Activated CD4-positive, CD25-positive, alpha-beta regulatory T cell treated with anti-CD3 and anti-CD28 coated beads, Interleukin-2, amount 50 U/mL, for 72 hours (primary cell): ENCODE data around the gene CEP83.

Experiments
- DNase-seq: peaks from one replicate; pipeline ENCODE4 v3.0.0; 2021

Gene CEP83

DNA sequence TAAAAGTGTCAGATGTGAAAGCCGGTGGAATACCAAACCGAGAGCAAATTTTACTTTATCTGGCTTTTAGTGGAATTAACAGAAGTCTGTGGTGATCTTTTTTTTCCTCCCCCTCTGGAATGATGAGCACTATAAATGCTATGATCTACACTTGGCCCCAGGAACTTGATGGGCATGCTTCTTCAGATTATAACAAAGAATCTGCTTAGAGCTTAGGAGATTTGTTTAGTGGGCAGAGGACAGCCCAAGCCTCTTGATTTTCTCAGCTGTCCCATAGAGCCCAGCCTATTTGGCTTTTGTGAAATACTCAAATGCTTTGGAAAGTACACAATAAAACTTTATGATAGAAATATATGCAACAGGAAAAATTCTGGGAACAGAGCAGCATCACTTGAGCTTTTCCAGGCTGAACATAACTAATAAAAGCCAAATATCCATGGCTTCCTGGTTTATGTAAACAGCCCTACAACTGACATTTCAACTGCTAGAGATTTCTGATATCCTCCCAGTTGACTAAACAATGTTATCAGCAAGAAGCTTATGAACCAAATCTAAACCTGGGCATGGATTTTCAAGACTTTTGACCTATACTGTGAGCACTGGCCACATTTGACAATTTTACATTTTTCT, 161.7 kb downstream of the CEP83 start:
- DNase-seq: no peak

DNA sequence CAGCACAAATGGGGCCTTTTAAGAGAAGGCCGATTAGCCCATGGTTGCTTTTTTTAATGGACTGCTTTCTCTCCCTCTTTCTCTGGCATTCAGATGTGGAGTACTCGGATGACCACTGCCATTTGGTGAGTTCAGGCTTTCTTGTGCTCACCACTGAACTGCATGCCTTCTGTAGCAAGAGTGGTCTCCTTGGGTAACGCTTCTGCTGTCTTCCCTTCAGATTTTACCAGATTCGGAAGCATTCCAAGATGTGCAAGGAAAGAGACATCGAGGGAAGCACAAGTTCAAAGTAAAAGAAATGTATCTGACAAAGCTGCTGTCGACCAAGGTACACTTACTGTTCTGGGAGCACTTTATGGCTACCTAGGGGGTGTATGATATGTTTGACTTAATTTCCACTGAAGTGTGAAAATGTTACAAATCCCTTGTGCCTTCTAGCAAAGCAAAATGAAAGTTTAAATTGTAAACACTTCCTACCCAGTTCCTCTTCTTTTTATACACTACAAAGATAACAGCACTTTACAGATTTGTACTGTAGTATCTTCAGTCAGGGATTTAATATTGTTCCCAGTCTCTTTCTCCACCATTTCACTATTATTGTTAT, 162.5 kb downstream of the CEP83 start:
- DNase-seq: no peak

DNA sequence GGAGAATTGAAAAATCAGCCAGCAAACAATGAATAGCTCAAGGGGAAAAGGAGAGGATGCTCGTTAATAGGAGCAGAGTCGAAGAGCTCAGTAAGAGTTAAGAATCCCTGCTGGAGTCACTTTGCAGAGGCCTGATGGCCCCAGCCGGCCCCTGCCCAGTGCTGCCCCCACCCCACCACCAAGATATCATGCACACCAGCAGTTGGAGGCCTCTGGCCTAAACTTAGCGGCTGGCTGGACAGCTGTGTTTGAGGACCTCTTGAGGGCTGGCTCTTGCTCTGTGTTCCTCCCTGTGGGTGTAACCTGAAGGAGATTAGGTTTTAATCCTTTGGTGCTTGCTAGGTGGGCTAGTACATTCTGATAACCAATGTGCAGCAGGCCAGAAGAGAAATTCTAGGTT, 169.3 kb downstream of the CEP83 start:
- DNase-seq: no peak

DNA sequence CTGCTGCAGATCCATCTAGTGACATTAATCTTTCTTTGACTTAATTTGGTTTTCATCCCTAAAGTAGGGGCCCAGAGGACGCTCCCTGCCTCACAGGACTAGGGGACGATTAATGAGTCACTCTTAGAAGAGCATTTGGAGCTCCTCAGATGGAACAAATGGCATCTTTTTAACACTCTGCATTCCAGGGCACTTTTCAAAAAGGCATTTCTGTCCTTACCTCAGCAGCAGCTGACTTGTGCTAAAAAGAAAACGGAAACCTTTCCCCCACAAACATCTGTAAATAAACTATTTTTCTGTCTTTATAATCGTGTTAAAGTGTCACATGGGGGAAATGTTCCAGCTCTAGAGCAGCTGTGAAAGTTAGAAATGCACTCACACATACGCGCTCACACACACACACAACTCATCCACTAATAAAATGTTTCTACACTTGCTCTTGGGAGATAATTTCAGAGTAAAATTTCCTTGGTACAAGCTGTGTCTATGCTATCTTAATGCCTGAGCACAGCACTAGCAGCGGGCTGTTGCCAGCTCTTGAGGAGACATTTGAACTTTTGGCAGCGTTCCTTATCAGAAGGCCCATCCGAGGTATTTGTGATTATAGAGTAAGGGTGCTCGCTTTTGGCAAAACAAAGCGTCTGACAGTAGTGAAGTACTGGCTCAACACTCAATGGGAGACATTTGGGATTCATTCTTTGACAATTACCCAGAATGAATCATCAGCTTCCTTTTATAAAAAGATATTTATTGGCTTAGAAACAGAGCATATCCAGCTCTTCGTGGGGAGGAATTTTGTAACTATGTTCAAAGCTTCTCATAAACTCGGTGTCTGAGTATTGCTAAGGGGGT, 170.0 kb downstream of the CEP83 start:
- DNase-seq: no peak

DNA sequence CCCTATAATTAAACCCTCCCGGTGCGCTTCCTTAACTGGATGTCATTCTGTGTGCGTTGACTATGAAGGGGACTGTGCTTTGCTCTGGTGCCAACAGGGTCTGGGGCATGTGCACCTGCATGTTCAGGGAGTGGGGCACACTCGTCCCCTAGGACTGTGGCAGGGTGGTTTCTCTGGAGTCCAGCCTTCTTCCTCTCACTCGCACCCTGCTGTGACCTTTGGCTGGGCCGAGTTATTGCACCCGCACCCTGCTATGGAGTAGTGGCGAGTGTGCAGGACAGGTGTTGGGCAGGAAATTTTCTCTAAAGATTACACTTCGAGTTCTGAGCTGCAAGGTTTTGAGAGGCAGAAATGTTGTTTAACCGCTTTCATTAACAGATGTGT, 172.4 kb downstream of the CEP83 start:
- DNase-seq: no peak

DNA sequence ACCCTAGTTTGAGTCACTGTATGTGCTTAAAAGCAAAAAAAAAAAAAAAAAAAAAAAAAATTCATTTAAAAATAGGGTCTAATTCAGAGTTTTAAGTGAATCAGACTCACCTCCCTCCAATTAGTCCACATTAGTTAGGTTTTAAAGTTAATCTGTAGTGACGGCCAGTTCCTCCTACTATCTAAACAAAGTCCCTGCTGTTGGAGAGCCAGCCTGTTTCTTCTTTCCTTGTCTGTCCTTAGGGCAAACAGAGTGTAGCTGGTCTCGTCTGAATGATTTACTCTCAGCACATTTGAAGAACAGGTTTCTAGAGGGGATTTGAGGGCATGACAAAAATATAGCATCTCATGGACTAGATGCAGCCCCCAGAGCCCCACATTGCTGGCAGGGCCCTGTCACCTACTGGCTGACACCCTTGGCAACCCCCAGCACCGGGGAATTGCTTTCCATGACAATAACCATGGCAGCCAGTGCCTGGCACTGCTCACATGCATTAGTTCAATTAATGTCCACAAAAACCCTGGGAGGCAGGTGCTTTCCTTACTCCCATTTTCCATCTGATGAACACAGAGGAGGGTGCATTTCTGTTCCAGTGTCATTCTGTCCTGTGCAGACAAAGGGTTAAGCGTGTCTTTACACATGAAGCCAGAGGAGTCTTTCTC, 173.0 kb downstream of the CEP83 start:
- DNase-seq: no peak

DNA sequence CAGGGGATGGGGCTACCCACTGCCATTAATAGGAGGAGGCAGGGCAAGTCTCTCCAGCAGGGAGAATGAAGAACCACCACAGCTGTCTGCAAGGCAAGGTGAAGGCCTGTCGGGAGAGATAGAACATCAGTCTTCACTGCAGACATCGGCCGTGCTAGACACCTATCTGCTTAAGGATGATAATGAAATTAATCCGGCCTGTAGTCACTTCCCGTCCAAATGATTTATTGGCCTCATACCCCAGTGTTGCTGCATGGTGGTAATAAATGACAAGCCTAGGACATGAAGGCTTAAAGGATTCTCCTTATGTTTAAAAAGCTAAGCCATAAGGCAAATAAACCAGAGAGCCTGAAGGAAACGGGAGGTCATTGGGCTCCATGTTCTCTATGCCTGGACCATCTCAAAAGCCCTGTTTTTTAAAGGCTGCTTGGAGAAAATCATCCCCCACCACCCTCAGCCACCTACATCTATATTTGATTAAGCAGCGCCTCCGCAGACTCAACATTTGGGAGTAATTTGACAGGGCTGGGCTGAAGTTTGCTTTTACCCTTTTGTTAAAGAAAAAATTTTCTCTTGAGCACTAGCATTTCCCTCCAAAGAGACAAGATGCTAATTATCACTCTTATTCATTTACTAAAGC, 173.6 kb downstream of the CEP83 start:
- no peak for DNase-seq

DNA sequence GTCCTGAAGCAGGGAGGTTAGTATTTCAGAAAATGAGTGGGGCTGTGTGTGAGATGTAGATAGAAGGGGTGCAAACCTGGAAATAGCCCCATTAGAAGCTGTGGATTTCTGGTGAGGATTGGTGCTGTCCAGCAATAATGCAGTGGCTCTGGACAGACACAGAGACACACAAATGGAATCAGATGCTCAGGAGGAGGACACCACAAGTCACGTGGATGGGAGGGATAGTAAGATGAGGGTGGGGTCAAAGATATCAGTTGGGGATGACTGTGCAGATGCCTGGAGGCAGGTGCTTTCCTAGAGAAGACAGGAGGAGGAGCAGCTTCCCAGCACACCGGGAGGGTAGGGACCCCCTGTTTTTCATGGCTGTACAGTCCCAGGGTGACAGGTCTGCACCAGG, 174.8 kb downstream of the CEP83 start:
- no peak for DNase-seq

DNA sequence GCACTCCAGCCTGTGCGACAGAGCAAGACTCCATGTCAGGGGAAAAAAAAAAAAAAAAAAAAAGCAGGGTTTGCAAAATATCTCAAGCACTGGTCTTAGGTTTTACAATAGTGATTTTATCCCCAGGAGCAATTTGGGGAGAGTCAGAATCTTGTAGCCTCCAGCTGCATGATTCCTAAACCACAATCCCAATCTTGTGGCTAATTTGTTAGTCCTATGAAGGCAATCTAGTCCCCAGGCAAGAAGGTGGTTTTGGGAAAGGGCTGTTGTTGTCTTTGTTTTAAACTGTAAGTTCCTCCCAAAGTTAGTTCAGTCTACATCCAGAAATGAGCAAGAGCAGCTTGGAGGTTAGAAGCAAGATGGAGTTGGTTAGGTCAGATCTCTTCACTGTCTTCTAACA, 175.6 kb downstream of the CEP83 start:
- no peak for DNase-seq

DNA sequence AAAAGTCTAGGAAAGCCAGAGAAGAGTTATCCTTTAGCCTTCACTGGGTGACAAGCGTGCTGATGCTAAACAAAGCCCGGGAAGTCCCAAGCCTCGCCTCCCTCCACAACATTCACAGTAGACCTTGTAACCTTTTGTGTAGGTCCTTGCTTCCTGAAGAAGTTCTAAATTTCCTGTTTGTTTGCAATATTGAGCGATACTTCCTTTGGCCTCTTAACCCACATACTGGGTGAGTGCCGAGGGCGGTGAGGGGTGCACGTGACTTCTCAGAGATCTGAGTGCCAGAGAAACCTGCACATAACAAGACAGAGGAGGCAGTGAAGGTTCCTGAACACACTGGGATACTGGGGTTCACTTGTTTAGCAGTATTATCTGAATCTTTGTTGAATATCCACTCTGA, 177.0 kb downstream of the CEP83 start:
- DNase-seq: no peak

DNA sequence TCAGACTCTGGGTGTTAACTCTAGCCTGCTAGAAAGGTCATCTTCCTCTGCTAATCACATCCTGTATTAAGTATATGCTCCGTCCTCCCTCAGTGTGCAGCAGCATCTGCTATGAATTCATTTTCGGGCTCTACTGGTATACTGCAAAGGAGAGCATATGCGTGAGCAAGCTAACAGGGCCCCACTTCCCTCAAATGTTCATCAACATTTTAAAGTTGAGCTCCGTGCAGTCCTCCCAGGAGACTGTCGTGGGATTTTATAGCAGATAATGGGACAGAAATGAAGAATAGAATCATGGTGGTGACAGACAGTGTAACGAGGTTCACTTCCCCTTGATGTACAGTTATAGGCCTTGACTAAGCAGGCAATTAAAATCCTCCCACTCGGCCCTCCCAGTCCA, 179.6 kb downstream of the CEP83 start:
- DNase-seq: no peak

DNA sequence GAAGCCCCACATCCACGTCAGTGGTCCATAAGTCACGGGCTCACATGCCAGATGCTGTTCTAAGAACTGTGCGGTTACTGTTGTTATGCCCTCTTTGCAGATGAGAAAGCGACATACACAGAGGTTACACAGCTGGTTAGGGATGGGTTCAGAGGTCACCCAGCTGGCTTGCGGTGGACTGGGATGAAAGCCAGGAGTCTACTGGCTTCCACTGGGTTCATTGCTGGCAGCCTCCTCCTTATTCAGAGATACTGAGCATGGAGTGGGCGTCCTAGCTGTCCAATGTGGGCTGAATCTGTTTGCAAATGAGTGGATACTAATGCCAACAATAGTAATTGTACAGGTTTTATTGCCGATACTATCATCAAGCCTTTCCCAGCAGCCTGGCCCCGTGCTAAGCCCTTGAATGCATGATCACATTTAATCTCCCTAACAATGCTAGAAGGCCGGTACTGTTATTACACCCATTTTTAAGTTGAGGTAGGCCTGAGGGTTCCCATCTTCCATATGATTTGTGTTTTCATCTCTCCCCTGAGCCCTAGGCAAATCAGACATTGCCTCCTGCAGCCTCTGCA, 182.2 kb downstream of the CEP83 start:
- no peak for DNase-seq

DNA sequence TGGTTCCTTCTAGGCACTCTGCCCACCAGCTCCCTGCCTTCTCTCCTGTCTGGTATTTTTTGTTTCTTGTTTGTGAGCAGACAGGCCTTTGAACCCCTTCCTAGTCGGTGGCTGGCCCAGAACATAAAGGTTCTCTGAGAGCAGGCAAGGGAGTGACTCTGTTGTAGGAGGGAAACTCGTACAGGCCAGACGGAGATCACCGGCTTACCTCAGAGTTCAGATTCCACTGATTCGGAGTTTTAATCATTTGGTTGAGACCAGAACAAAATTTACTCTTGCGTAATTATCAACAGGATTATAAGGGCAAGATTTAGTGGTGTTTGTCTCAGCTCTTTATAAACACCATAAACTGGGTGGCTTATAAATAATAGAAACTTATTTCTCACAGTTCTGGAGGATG, 182.9 kb downstream of the CEP83 start:
- DNase-seq: no peak

DNA sequence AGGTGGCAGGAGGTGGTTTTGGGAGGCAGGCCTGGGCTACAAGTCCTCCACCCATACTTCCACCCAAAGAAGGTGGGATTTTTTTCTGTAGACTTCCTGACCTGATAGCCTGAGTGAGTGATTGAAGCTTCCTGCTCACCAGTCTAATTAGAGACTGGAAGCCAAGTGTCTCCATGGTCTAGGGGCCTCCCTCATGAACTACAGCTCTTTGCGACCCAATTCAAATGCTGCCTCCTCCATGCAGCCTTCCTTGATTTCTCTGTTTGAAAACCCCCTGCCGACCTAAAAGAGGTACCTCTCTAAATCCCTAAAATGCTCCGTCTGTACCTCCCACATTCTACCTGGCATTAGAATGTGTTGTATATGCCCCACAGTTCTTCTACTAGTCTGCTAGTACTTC, 186.4 kb downstream of the CEP83 start:
- DNase-seq: no peak

DNA sequence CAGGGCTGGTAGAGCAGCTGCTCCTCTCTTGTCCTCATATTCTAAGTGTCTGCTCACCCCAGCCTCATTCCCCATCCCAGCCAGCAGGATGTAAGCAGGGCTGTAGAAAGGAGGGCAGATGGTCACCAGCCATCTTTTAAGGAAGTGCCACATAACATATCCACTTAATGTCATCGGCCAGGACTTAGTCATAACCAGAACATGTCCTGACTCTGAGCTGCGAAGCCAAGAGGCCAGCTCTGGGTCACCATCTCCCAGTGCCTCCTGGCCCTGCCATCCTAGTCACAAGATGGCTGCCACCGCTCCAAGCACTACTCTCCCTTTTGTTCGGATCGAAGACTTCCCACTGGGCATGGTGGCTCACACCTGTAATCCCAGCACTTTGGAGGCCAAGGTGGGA, 187.4 kb downstream of the CEP83 start:
- no peak for DNase-seq

DNA sequence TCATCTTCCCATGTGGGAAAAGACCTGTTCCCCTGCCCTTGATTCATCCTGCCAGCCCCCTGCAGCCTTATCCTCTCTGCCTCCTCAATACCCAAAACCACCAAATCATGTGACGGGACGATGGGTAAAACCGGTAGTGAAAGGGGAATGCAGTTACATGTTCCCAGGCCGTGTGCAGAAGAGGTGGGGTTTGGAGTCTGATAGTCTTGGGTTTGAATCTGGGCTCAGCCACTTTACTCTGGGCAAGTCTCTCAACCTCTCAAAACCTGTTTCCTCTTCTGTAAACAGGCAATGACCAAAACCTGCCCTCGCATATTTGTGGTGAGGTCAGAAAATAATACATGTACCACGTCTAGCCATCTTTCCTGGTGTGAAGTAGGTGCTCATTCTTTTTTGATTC, 188.3 kb downstream of the CEP83 start:
- DNase-seq: no peak

DNA sequence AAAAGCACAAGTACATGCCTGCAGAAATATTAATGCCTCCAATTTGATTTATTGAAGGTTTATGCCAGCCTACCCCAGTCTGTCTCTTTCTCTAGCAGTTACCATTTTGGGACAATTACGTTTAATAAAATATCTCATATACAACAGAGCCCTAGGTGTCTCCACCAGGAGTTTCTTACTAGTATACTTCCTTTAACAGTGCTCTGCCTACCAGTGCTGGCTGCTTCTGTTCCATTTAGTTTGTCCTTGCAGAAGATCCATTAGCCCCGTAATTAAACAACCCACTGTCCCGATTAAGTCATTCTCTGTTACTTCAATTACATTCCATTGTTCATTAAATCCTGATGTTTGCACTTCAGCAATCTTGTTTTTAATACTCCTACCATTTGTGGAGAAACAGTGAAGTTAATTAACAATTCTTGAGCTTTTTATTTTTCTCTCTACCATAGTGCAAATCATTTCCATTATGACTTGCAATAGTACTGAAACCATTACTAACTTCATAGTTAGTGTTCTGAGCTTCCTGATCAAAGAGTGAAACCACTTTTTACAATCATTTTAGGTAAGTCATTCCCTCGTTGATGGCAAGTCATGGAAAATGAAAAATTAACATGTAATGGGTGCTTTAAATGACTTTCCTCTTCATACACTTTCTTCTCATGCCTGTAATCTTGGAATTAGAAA, 190.2 kb downstream of the CEP83 start:
- no peak for DNase-seq

DNA sequence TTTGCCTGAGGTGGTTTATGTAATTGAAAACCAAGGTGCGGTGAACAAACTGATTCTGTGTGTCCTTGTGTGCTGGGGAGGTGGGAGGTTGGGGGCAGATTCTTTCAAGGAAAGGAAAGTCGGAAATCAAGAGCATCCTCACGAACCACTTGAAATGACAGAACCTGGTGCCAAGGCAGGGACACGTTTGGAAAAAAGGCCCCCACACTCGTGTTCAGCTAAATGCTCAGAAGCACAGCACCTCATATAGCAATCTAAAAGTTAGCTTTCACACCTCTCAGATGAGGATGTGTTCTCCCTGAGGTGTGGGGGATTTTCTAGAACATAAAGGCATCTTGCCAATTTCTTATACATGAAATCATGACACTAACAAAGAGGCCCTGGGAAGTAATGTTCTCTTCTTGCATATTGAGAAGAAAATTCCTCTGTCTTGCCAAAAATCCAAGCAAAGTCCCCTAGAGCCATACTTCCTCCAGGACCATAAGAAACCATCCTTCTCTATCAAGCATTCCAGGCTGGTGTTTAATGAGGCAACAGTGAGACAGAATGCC, 191.7 kb downstream of the CEP83 start:
- no peak for DNase-seq

DNA sequence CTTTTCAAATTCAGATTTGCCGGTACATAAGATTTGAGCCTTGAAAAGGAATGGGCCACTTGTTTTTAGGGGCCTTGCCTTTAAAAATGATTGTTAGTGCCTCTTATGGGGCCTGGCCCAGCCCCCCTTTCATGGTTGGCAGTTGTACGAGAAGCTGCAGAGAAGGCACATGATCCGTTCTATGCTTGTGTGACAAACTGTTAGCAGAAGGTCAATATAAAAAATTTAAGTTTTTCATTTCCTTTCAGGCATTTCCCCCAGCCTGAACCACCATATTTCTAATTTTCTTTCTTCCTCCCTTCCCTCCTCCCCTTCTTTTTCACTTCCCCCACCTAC, 192.2 kb downstream of the CEP83 start:
- DNase-seq: no peak

DNA sequence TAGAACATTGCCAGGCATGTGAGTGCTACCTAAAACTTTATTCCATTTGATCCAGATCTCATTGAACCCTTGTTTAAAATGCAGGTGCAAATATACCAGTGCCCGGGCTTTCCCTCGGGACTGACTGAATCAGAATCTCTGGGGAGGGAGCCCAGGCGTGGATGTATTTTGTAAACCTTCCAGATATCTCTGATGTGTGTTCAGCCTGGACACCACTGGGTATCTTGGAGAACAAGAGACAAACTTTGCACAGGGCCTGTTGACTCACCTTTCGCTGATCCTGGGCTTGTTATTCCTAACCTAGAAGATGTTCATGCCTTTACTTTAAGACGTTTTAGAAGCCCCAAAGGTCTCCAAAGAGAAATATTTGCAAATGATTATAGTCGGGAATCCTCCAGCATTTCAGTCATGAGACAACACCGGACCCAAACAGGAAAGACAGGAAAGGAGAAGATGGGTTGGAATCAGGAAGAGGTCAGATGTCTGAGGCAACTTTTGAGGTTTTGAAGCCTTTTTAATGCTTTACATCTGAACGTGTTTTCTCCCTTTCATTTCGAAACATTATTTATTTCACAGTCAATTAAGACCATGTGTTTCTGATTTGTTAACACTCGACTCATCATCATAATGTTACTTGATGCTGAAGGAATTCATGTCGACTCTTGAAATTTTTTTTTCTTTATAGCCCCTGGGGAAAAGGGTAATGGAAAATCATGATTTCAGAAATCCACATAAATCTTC, 192.7 kb downstream of the CEP83 start:
- DNase-seq: no peak

DNA sequence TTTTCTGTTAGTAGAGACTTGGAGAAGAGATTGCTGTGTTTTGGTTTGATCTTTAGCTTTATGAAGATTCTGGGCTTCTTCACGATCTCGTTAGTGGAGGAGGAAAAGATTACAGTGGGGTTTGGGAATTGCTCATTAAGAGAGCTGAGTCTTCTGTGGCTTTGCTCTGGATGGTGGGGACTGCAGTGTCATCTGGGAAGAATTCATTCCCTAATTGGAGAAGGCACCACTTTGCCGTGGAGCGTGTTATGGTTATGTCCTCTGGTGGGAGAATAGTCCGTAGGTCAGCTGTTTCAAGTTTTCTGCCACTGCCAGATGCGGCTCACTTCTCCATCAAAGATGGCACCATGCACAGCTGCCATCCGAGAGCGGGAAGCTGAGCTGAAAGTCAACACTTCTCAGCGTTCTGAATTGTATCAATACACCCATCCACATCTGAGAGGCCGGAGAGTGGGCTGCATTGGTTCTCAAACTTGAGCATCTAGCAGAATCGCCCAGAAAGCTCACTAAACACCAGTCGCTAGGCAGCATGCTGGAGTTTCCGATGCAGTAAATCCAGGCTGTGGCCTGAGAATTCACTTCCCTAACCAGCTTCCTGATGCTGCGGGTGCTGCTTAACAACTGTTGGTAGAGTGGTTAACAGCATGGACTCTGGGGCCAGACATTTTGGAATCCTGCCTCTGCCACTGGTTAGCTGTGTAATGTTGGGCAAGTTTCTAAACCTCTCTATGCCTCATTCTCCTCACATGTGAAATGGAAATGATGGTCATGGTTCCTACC, 193.5 kb downstream of the CEP83 start:
- DNase-seq: no peak
